ENCODE measurements around the gene TECPR1.

DNA sequence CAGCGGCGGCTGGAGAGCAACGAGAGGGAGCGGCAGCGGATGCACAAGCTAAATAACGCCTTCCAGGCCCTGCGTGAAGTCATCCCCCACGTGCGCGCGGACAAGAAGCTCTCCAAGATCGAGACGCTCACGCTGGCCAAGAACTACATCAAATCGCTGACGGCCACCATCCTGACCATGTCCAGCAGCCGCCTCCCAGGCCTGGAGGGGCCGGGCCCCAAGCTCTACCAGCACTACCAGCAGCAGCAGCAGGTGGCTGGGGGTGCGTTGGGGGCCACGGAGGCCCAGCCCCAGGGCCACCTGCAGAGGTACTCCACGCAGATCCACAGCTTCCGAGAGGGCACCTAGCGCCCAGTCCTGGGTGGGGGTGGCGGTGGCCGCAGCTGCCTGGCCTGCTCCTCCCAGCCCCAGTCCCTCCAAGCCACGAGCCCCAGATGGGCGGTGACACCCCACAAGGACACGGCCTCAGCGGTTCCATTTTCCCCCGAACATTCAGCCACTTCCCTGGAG, 39.4 kb downstream of the TECPR1 start:
- TF ChIP-seq, protein P1, sequence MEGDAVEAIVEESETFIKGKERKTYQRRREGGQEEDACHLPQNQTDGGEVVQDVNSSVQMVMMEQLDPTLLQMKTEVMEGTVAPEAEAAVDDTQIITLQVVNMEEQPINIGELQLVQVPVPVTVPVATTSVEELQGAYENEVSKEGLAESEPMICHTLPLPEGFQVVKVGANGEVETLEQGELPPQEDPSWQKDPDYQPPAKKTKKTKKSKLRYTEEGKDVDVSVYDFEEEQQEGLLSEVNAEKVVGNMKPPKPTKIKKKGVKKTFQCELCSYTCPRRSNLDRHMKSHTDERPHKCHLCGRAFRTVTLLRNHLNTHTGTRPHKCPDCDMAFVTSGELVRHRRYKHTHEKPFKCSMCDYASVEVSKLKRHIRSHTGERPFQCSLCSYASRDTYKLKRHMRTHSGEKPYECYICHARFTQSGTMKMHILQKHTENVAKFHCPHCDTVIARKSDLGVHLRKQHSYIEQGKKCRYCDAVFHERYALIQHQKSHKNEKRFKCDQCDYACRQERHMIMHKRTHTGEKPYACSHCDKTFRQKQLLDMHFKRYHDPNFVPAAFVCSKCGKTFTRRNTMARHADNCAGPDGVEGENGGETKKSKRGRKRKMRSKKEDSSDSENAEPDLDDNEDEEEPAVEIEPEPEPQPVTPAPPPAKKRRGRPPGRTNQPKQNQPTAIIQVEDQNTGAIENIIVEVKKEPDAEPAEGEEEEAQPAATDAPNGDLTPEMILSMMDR (IDR thresholded peaks at IDR 0.05; ENCODE audit: extremely low read depth in 1 of 2, insufficient read depth in 1 of 2, low read depth in 1 of 2, low read length in 2 of 2), result no peak
- TF ChIP-seq EZH2 (IDR thresholded peaks at IDR 0.05; ENCODE audit: borderline replicate concordance, low read depth, low read length, severe bottlenecking), result no peak
- TF ChIP-seq POLR2A (IDR thresholded peaks at IDR 0.05; ENCODE audit: low read depth, low read length), result no peak
- TF ChIP-seq POLR2AphosphoS5 (IDR thresholded peaks at IDR 0.05; ENCODE audit: insufficient read depth, low read depth, low read length), result peak; percentile 16
- TF ChIP-seq, protein P2, sequence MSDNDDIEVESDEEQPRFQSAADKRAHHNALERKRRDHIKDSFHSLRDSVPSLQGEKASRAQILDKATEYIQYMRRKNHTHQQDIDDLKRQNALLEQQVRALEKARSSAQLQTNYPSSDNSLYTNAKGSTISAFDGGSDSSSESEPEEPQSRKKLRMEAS (IDR thresholded peaks at IDR 0.05; ENCODE audit: insufficient read depth, insufficient read length), result no peak
